Trophoblast cell (in vitro differentiated cells and primary cell): ENCODE data around the gene ERV3-1.

ENCODE experiments used
- DNase-seq, 2 donors: peaks; one replicate each; pipeline ENCODE4 v3.0.0-alpha.2; 2016
- H2AFZ ChIP-seq: 2 replicates; pipeline ENCODE4 v1.6.1; 2013; ENCODE audit warnings: low read length, moderate library complexity, mild to moderate bottlenecking; ENCODE audit not compliant: insufficient read depth, poor library complexity
- H2AK5ac ChIP-seq: 2 replicates; pipeline ENCODE4 v1.6.1; 2013; ENCODE audit warnings: mild to moderate bottlenecking, low read length
- H2BK120ac ChIP-seq: 2 replicates; pipeline ENCODE4 v1.6.1; 2013; ENCODE audit warnings: low read length, mild to moderate bottlenecking, moderate library complexity; ENCODE audit not compliant: insufficient read depth, poor library complexity
- H2BK12ac ChIP-seq: 2 replicates; pipeline ENCODE4 v1.6.1; 2013; ENCODE audit warnings: mild to moderate bottlenecking, low read length, moderate library complexity
- H2BK5ac ChIP-seq: 2 replicates; pipeline ENCODE4 v1.6.1; 2013; ENCODE audit warnings: low read length, low read depth, moderate library complexity, mild to moderate bottlenecking; ENCODE audit not compliant: poor library complexity
- H3K14ac ChIP-seq: 2 replicates; pipeline ENCODE4 v1.6.1; 2013; ENCODE audit warnings: mild to moderate bottlenecking, low read length
- H3K18ac ChIP-seq: 2 replicates; pipeline ENCODE4 v1.6.1; 2013; ENCODE audit warnings: mild to moderate bottlenecking, low read length
- H3K23ac ChIP-seq: 2 replicates; pipeline ENCODE4 v1.6.1; 2013; ENCODE audit warnings: low read length
- H3K27ac ChIP-seq: 2 replicates; pipeline ENCODE4 v1.5.1; 2013; ENCODE audit warnings: low read depth, mild to moderate bottlenecking, inconsistent platforms, low read length, moderate library complexity
- H3K27me3 ChIP-seq: 2 replicates; pipeline ENCODE4 v1.6.1; 2013; ENCODE audit warnings: inconsistent platforms, mild to moderate bottlenecking, low read length, moderate library complexity; ENCODE audit not compliant: insufficient read depth
- H3K36me3 ChIP-seq, 2 experiments: 1 replicate in 1 of 2; 2 replicates in 1 of 2; pipeline ENCODE4 v1.6.1; 2013; ENCODE audit warnings: low read length in 2 of 2, mild to moderate bottlenecking in 2 of 2, moderate library complexity in 1 of 2; ENCODE audit not compliant: insufficient read depth in 2 of 2, control insufficient read depth in 1 of 2
- H3K4ac ChIP-seq: 2 replicates; pipeline ENCODE4 v1.6.1; 2013; ENCODE audit warnings: low read depth, mild to moderate bottlenecking, low read length, moderate library complexity
- H3K4me1 ChIP-seq, 2 experiments: 1 replicate in 1 of 2; 2 replicates in 1 of 2; pipeline ENCODE4 v1.6.1; 2013; ENCODE audit warnings: low read length in 2 of 2, mild to moderate bottlenecking in 2 of 2, moderate library complexity in 1 of 2; ENCODE audit not compliant: insufficient read depth in 2 of 2, control insufficient read depth in 1 of 2
- H3K4me2 ChIP-seq: 2 replicates; pipeline ENCODE4 v1.6.1; 2013; ENCODE audit warnings: inconsistent platforms, mild to moderate bottlenecking, low read length, moderate library complexity
- H3K4me3 ChIP-seq: 2 replicates; pipeline ENCODE4 v1.5.1; 2013; ENCODE audit warnings: mild to moderate bottlenecking, low read depth, low read length, inconsistent platforms
- H3K79me1 ChIP-seq: one replicate; pipeline ENCODE4 v1.6.1; 2013; ENCODE audit warnings: low read length
- H3K79me2 ChIP-seq: 2 replicates; pipeline ENCODE4 v1.6.1; 2013; ENCODE audit warnings: low read length, mild to moderate bottlenecking; ENCODE audit not compliant: control insufficient read depth, insufficient read depth, poor library complexity
- H3K9ac ChIP-seq: 2 replicates; pipeline ENCODE4 v1.6.1; 2013; ENCODE audit warnings: mild to moderate bottlenecking, low read length
- H3K9me3 ChIP-seq: 2 replicates; pipeline ENCODE4 v1.6.1; 2013; ENCODE audit warnings: low read depth, mild to moderate bottlenecking, control low read depth, inconsistent platforms, low read length; ENCODE audit not compliant: insufficient read depth
- H4K12ac ChIP-seq: 2 replicates; pipeline ENCODE4 v1.6.1; 2013; ENCODE audit warnings: low read depth, mild to moderate bottlenecking, low read length, moderate library complexity
- H4K8ac ChIP-seq: 2 replicates; pipeline ENCODE4 v1.6.1; 2013; ENCODE audit warnings: low read depth, mild to moderate bottlenecking, low read length, moderate library complexity
- H4K91ac ChIP-seq: one replicate; pipeline ENCODE4 v1.6.1; 2013; ENCODE audit warnings: low read depth, mild to moderate bottlenecking, low read length, moderate library complexity
- WGBS: extraction: QIAGEN DNeasy Blood & Tissue Kit; methylation state at CpG from one replicate; pipeline ENCODE4 v1.1.7; 2013; ENCODE audit warnings: missing lambda C conversion rate; ENCODE audit not compliant: insufficient read length, insufficient coverage; ENCODE audit errors: extremely low coverage; 5-methylcytosine and 5-hydroxymethylcytosine counted together

Gene ERV3-1

DNA sequence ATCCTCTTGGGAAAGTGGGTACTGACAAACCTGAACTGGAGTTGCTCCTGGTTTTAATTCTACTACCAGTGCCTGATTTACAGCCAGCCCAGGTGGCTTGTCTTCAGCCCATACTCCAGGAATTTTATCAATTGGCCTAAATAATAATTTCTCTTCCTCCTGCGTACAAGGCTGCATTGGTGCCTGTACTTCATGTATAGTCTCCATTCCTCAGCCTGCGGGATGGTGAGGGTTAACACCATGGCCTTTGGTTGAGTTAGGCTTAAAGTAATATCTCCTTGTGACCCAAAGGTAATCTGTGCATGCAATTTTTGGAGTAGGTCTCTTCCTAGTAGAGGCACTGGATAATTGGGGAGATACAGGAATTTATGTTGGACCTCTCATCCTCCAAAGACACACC lies 10.2 kb downstream of the ERV3-1 start:
- no peak overlapping the region for H3K18ac ChIP-seq
- H3K27ac ChIP-seq = no peak overlapping the region
- H3K79me2 ChIP-seq = peaks cover 8% of the 10 kb centered on the region
- H3K23ac ChIP-seq = no peak overlapping the region
- H3K4me2 ChIP-seq = no peak overlapping the region
- H3K4ac ChIP-seq = no peak overlapping the region
- H2AK5ac ChIP-seq = no peak overlapping the region
- no peak overlapping the region for H4K8ac ChIP-seq
- H3K9ac ChIP-seq = no peak overlapping the region
- no peak overlapping the region for H4K12ac ChIP-seq
- H2AFZ ChIP-seq = no peak overlapping the region
- H4K91ac ChIP-seq = no peak overlapping the region
- DNase-seq = no peak
- H3K4me3 ChIP-seq = no peak overlapping the region
- H3K79me1 ChIP-seq = peaks cover 7% of the 10 kb centered on the region
- peaks cover 46% of the 10 kb centered on the region for H3K9me3 ChIP-seq
- H3K4me1 ChIP-seq = peaks cover 17% of the 10 kb centered on the region in 2 experiments
- no CpG with 5 or more reads among the region's 2 CpGs for WGBS
- no peaks in the 10 kb centered on the region for H3K27me3 ChIP-seq
- H2BK5ac ChIP-seq = no peak overlapping the region
- peaks cover 47 to 64% of the 10 kb centered on the region in 2 experiments for H3K36me3 ChIP-seq
- no peak overlapping the region for H2BK12ac ChIP-seq
- H3K14ac ChIP-seq = no peak overlapping the region
- H2BK120ac ChIP-seq = no peak overlapping the region

- Histone ChIP-seq H3K9ac (no peak overlapping the region), H3K79me2 (peaks cover 3% of the 10 kb centered on the region), H4K91ac (no peak overlapping the region), H3K36me3 (peaks cover 46 to 62% of the 10 kb centered on the region in 2 experiments), H3K4me1 (peaks cover 12 to 13% of the 10 kb centered on the region in 2 experiments), H2BK12ac (no peak overlapping the region), H3K23ac (no peak overlapping the region), H2BK5ac (no peak overlapping the region), H3K9me3 (peaks cover 46% of the 10 kb centered on the region), H2AFZ (no peak overlapping the region), H3K27me3 (no peaks in the 10 kb centered on the region), H3K79me1 (peaks cover 4% of the 10 kb centered on the region), H3K18ac (no peak overlapping the region), H2BK120ac (no peak overlapping the region), H2AK5ac (no peak overlapping the region), H4K12ac (no peak overlapping the region), H3K4me3 (no peak overlapping the region), H3K14ac (no peak overlapping the region), H3K4ac (no peak overlapping the region), H3K4me2 (no peak overlapping the region), H3K27ac (no peak overlapping the region), H4K8ac (no peak overlapping the region)
- no peak for DNase-seq
- WGBS = no CpG with 5 or more reads among the region's 7 CpGs
Observed at GRCh38 chr7:64993901-64994300, 12.6 kb downstream of the ERV3-1 start.

DNA sequence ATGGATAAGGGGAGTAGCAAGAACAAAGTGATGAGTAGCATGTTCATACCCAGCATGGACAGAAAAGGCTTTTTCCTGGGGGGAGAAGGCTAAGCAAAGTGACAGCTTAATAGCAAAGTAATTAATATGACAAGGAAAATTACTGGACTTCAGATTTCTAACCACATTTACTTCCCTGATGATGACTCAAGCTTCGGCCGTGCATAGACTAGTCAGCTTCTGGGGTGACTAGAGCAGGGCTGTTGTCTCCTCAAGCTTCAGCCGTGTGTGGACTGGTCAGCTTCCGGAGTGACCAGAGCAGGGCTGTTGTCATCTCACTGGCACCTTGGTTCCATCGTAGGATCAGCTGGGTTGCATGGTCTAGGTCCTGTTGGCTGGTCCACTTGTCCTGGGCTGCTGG lies 13.5 kb downstream of the ERV3-1 start:
- no peak overlapping the region for H3K18ac ChIP-seq
- no peak overlapping the region for H3K4me2 ChIP-seq
- H3K4me3 ChIP-seq = no peak overlapping the region
- no peak overlapping the region for H3K14ac ChIP-seq
- H2BK12ac ChIP-seq = no peak overlapping the region
- H4K12ac ChIP-seq = no peak overlapping the region
- no peak overlapping the region for H3K4ac ChIP-seq
- H3K9me3 ChIP-seq = peaks cover 42% of the 10 kb centered on the region
- peaks cover 7% of the 10 kb centered on the region in 2 experiments for H3K4me1 ChIP-seq
- no peak overlapping the region for H4K8ac ChIP-seq
- no peak overlapping the region for H3K9ac ChIP-seq
- H3K79me1 ChIP-seq = no peaks in the 10 kb centered on the region
- no peak overlapping the region for H2AFZ ChIP-seq
- no peak overlapping the region for H2AK5ac ChIP-seq
- no peak overlapping the region for H3K23ac ChIP-seq
- no peak overlapping the region for H4K91ac ChIP-seq
- no peak overlapping the region for H3K27ac ChIP-seq
- no peak for DNase-seq
- peaks cover 42 to 58% of the 10 kb centered on the region in 2 experiments for H3K36me3 ChIP-seq
- no peaks in the 10 kb centered on the region for H3K27me3 ChIP-seq
- H2BK5ac ChIP-seq = no peak overlapping the region
- H2BK120ac ChIP-seq = no peak overlapping the region
- no peaks in the 10 kb centered on the region for H3K79me2 ChIP-seq
- WGBS = no CpG with 5 or more reads among the region's 5 CpGs

- no CpG with 5 or more reads among the region's 4 CpGs for WGBS
- H2BK5ac ChIP-seq = no peak within 1 kb of the TSS
- no peak within 1 kb of the TSS for H3K4ac ChIP-seq
- H4K8ac ChIP-seq = no peak within 1 kb of the TSS
- H2BK120ac ChIP-seq = no peak within 1 kb of the TSS
- H3K79me2 ChIP-seq = no peaks in the 10 kb centered on the region
- H4K12ac ChIP-seq = no peak within 1 kb of the TSS
- no peak within 1 kb of the TSS for H3K9ac ChIP-seq
- no peak within 1 kb of the TSS for H2AFZ ChIP-seq
- H3K9me3 ChIP-seq = peaks cover 32% of the 10 kb centered on the region
- no peak within 1 kb of the TSS for H2AK5ac ChIP-seq
- no peak within 1 kb of the TSS for H3K14ac ChIP-seq
- H3K18ac ChIP-seq = no peak within 1 kb of the TSS
- H3K4me1 ChIP-seq = no peaks in the 10 kb centered on the region
- H3K4me2 ChIP-seq = no peak within 1 kb of the TSS
- H3K27ac ChIP-seq = no peak within 1 kb of the TSS
- no peak within 1 kb of the TSS for H2BK12ac ChIP-seq
- no peaks in the 10 kb centered on the region for H3K79me1 ChIP-seq
- no peak within 1 kb of the TSS for H3K4me3 ChIP-seq
- H3K27me3 ChIP-seq = no peaks in the 10 kb centered on the region
- no peak within 1 kb of the TSS for H3K23ac ChIP-seq
- no peak for DNase-seq
- H4K91ac ChIP-seq = no peak within 1 kb of the TSS
- peaks cover 31 to 44% of the 10 kb centered on the region in 2 experiments for H3K36me3 ChIP-seq
Observed at GRCh38 chr7:64990936-64991335, 15.6 kb downstream of the ERV3-1 start, which contains the start of gene ZNF117. Gene ZNF117 (minus strand): TSS chr7:64991036.
